Mucosa of descending colon (tissue), 3 donors: ENCODE measurements around the gene CELF4. TPM values are rescaled to one million over a fixed set of nuclear protein-coding genes. Genes with fewer than 3 reads are reported as not detected.

Source experiments
- ATAC-seq: fragments of 200-7000 bp; cut with Tn5 transposase; one replicate; pipeline ENCODE4 v1.9.1; 2020; ENCODE audit warnings: mild to moderate bottlenecking, moderate library complexity
- DNase-seq, 3 donors: peaks; one replicate each; pipeline ENCODE4 v3.0.0-alpha.2; 2020
- H3K36me3 ChIP-seq: fragments of 200-600 bp; one replicate; pipeline ENCODE4 v1.8.0; 2021; ENCODE audit warnings: low read depth, mild to moderate bottlenecking
- H3K4me1 ChIP-seq: fragments of 200-600 bp; one replicate; pipeline ENCODE4 v1.8.0; 2021; ENCODE audit warnings: low read depth, mild to moderate bottlenecking
- H3K4me3 ChIP-seq: fragments of 200-600 bp; one replicate; pipeline ENCODE4 v1.8.0; 2021; ENCODE audit warnings: mild to moderate bottlenecking
- H3K9me3 ChIP-seq: fragments of 200-600 bp; one replicate; pipeline ENCODE4 v1.8.0; 2021; ENCODE audit warnings: mild to moderate bottlenecking
- intact Hi-C, 2 donors: fragments of 100-400 bp; cut with DNase I in 1 of 2; cut with micrococcal nuclease in 1 of 2; formaldehyde crosslinking; loops; one replicate each; pipeline versions ENCODE4 v1.11.0 to v1.11.1; 2022; cut with DNase I, micrococcal nuclease
- total RNA-seq, 3 donors: library from RNA; stranded (reverse); fragmentation: NEBNext Ultra II Directional in 2 of 3; extraction: Animal tissue kit (Norgen Biotek cat#: 25700) in 2 of 3; gene quantifications; one replicate each; pipeline versions ENCODE4 v1.2.1 to v1.2.4, GENCODE V29; 2021 to 2023
- TF ChIP-seq, protein P1 (sequence below): fragments of 200-600 bp; IDR thresholded peaks from one replicate; pipeline ENCODE4 v1.8.0; 2022; ENCODE audit warnings: antibody characterized with exemption, mild to moderate bottlenecking
- donor health status: DM: no; HTN: no; CAD: no; lungs with moderate emphysema.
- donor health status: DM: no; HTN: no; CAD: no.
- donor health status: DM: no; HTN: yes; CAD: no.

The CELF4 gene
- total RNA-seq, 3 donors from 2014 or later = 0.32 to 4.4 (median 0.72) TPM

DNA sequence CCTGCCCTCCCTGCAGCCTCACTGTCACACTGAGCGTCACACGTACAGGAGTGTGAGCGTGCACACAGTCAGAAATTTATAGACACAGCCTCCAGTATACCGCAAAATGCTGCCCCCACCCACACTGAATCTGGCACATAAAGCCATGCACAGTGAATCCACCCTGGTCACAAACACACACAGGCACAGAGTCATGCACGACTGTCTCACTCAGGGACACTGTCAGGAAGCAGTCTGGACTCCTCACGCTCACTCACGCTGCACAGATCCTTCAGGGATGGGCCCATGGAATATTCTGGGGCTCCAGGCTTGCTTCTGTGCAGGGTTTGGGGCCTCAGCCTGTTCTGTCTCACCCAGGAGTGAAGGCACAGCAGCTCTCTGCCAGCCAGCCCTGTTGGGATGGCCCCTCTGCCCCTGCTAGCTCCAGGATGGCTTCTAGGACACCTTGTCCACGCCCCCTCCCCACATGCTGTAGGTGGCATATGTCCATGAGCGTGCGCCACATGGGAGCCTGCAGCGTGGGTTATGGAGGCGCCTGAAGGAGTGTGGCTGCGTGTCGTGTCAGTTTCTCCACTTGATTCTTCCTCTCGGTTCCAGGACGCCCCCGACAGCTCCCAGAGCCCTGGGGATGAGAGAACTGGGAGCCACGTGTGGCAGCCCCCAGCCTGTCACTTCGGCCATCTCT lies 175.8 kb downstream of the CELF4 start:
- no peak overlapping the region for H3K4me3 ChIP-seq
- H3K9me3 ChIP-seq = peaks cover 9% of the 10 kb centered on the region
- TF ChIP-seq, protein P1, sequence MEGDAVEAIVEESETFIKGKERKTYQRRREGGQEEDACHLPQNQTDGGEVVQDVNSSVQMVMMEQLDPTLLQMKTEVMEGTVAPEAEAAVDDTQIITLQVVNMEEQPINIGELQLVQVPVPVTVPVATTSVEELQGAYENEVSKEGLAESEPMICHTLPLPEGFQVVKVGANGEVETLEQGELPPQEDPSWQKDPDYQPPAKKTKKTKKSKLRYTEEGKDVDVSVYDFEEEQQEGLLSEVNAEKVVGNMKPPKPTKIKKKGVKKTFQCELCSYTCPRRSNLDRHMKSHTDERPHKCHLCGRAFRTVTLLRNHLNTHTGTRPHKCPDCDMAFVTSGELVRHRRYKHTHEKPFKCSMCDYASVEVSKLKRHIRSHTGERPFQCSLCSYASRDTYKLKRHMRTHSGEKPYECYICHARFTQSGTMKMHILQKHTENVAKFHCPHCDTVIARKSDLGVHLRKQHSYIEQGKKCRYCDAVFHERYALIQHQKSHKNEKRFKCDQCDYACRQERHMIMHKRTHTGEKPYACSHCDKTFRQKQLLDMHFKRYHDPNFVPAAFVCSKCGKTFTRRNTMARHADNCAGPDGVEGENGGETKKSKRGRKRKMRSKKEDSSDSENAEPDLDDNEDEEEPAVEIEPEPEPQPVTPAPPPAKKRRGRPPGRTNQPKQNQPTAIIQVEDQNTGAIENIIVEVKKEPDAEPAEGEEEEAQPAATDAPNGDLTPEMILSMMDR = no peak
- intact Hi-C loops = no loop called here
- DNase-seq (no peak), ATAC-seq (no peak)
- no peaks in the 10 kb centered on the region for H3K4me1 ChIP-seq
- no peaks in the 10 kb centered on the region for H3K36me3 ChIP-seq

DNA sequence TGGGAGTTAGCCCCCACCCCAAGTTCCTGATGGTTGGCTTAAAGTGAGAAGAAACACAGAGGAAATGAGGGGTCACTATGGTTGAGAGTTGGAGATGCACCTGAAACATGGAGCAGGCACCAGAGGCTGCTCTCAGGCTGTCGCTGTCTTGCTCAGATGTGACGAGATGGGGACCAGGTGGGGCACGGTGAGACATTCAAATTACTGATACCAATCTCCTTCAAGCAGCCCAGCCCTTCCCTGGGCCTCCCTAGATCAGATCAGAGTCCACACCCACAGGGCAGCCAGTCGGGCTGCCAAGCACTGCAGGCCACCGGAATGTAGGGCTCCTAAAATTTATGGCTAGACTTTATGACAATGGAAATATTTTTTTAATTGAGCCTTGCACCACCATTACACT lies 176.6 kb downstream of the CELF4 start:
- no peaks in the 10 kb centered on the region for H3K4me1 ChIP-seq
- H3K4me3 ChIP-seq = no peak overlapping the region
- no peaks in the 10 kb centered on the region for H3K36me3 ChIP-seq
- TF ChIP-seq, protein P1 = no peak
- intact Hi-C loops = no loop called here
- ATAC-seq (no peak), DNase-seq (no peak)
- H3K9me3 ChIP-seq = peaks cover 9% of the 10 kb centered on the region

DNA sequence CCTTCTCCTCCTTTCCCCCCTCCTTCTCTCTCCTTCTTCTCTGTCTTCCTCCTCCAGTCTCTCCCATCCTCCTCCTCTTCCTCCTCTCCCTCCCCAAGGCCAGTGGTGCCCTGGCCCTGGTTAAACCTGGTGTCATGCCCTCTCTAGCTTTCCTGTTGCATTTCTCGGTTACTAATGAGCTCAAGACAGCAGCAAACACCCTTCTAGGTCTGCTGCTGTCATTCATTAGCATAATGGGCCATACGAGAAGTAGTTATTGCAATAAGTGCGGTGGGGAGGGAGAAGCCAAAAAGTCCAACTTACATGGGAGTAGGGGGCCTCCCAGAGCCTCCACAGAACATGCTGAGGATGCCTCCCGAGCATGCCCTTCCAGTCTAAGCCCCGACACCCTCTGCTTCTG lies 177.2 kb downstream of the CELF4 start:
- TF ChIP-seq, protein P1 = no peak
- no peaks in the 10 kb centered on the region for H3K4me1 ChIP-seq
- peaks cover 9% of the 10 kb centered on the region for H3K9me3 ChIP-seq
- no peaks in the 10 kb centered on the region for H3K36me3 ChIP-seq
- DNase-seq = no peak
- intact Hi-C loops = no loop called here
- H3K4me3 ChIP-seq = no peak overlapping the region
- ATAC-seq = no peak

DNA sequence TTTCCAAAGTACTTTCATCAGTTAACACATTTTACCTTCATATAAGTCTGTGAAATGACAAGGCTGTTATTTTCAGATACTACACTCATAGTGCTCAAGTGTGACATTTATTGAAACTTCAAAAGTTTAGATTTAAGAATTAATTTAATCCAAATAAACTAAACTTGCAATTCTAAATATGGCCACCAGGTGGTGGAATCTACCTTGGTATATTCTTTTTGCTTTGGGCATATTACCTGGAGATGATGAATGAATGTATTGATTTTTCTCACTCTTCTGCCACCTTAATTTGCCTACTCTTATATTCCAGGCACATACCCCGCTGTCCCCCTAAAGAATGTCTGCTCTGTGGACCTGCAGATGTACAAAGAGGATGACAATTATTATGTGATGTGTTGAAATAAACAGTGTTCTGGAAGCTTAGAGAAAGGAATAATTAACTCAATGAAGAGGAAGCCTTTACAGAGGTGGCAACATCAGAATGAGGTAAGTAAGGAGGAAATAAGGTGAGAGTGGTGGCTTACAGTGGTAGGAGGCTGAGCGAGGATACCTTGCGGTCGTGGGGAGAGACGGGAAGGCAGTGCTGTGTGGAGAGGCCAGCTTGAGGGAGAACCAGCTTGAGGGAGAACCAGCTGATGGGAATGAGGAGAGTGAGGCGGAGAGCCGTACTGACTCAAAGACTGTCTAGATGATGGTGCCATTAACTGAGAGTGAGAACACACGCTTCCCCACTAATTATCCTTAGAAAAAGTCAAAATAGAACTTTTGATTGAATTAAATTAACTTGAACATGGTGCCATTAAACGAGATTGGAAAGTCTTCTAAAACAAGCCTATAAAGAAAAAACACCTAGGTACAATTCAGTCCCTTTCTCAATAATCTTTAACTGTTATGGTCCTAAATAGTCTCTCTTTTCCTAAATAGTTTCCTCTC lies 179.5 kb downstream of the CELF4 start:
- intact Hi-C loops = no loop called here
- Histone ChIP-seq H3K4me3 (no peak overlapping the region), H3K9me3 (peaks cover 9% of the 10 kb centered on the region), H3K4me1 (no peaks in the 10 kb centered on the region), H3K36me3 (no peaks in the 10 kb centered on the region)
- TF ChIP-seq, protein P1 = peak; percentile 31
- ATAC-seq = no peak
- DNase-seq = peak in 1 of 3 donors; percentile 25

DNA sequence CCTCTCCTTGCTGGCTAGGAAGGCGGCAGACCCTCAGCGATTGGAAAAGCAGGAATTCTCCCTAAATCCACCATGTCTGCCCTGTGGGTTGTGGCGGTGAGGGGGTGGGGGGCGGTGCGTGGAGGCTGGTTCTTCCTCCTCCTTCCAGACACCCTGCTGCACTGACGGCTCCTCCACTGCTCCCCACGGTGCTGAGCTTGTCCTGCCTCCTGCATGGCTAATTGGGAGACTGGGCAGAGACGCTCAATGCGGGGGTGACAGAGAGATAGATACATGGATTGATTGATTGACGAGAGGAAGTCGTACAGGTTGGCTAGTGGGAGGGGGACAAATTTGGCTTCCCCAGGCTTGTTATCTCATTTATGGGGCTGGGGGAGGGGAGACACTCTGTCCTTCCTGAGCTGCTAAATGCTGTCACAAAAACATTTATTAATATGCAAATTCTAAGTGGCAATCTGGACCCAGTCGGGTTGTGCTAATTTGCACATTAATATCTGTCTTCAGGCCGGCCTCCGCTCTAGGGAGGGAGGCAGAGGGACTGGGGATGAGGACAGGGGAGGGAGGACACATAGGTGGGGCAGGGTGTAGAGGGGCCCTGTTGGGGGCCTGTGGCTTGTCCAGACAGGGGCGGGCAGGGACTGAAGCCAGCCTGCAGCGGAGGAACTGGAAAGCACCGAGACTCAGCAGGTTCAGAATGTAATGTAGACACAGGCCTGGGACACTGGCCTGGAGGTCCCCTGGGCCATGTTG lies 181.6 kb downstream of the CELF4 start:
- intact Hi-C loops = no loop called here
- no peak for ATAC-seq
- H3K36me3 ChIP-seq = no peaks in the 10 kb centered on the region
- no peak for DNase-seq
- no peak overlapping the region for H3K4me3 ChIP-seq
- H3K9me3 ChIP-seq = no peaks in the 10 kb centered on the region
- TF ChIP-seq, protein P1 = no peak
- no peaks in the 10 kb centered on the region for H3K4me1 ChIP-seq
